Umbilical cord (tissue), 2 donors: ENCODE measurements around the gene PLLP. TPM values are rescaled to one million over a fixed set of nuclear protein-coding genes. Genes with fewer than 3 reads are reported as not detected.

Source experiments
- DNase-seq: peaks from one replicate; pipeline ENCODE4 v3.0.0-alpha.2; 2015; ENCODE audit warnings: low spot score
- total RNA-seq: library from RNA; depleted of rRNA; stranded (reverse); fragments of >200 nt; gene quantifications from one replicate; pipeline ENCODE4 v1.2.3, GENCODE V29; 2014; ENCODE audit warnings: low replicate concordance; ENCODE audit not compliant: insufficient read depth

PLLP gene
- 0.24 TPM for total RNA-seq

- no peak for DNase-seq
These were observed at the start of gene PLLP for GRCh38 chr16:57284209-57284951. TSS of gene PLLP (minus strand) at chr16:57284672. CDS start at chr16:57284540, 132 bp downstream.

GRCh38 chr16:57333402-57333801, 48.9 kb upstream of the PLLP start:
- DNase-seq = no peak

- no peak for DNase-seq
These were observed 46.9 kb upstream of the PLLP start for GRCh38 chr16:57331355-57331754.

- DNase-seq = no peak
These were observed 45.4 kb upstream of the PLLP start for GRCh38 chr16:57329718-57330327.

GRCh38 chr16:57325458-57325857, 41.0 kb upstream of the PLLP start:
- no peak for DNase-seq

GRCh38 chr16:57324749-57325148, 40.3 kb upstream of the PLLP start:
- DNase-seq = no peak

- no peak for DNase-seq
These were observed 35.2 kb upstream of the PLLP start for GRCh38 chr16:57319646-57320045.

GRCh38 chr16:57318240-57318970, 33.9 kb upstream of the PLLP start:
- DNase-seq = peak; percentile 61

- DNase-seq = peak; percentile 51
These were observed 32.0 kb upstream of the PLLP start for GRCh38 chr16:57316390-57317017.

- no peak for DNase-seq
These were observed 30.9 kb upstream of the PLLP start for GRCh38 chr16:57315416-57315815.

GRCh38 chr16:57314161-57314785, 29.8 kb upstream of the PLLP start:
- no peak for DNase-seq

GRCh38 chr16:57313509-57313908, 29.0 kb upstream of the PLLP start:
- DNase-seq = no peak

GRCh38 chr16:57310801-57311200, 26.3 kb upstream of the PLLP start:
- no peak for DNase-seq

- DNase-seq = no peak
These were observed 23.6 kb upstream of the PLLP start for GRCh38 chr16:57308041-57308440.

- DNase-seq = no peak
These were observed 22.9 kb upstream of the PLLP start for GRCh38 chr16:57307365-57307764.

GRCh38 chr16:57306676-57307341, 22.3 kb upstream of the PLLP start:
- no peak for DNase-seq

GRCh38 chr16:57305159-57305811, 20.8 kb upstream of the PLLP start:
- DNase-seq = no peak

- no peak for DNase-seq
These were observed 19.9 kb upstream of the PLLP start for GRCh38 chr16:57304169-57305061.

- no peak for DNase-seq
These were observed 19.4 kb upstream of the PLLP start for GRCh38 chr16:57303910-57304168.
